ENCODE results near the gene SPDL1.
"Not testable (repeated sequence)": the region's sequence is repeated elsewhere in the genome, so short reads cannot be mapped to it uniquely, and the experiment has no call there.

SPDL1 gene

GRCh38 chr5:169599451-169599850 is 15.9 kb downstream of the SPDL1 start:
- no peak for DNase-seq (ENCODE audit: low read depth)
- H3K4me3 ChIP-seq (ENCODE audit: low read depth, low read length), result no peak overlapping the region
- TF ChIP-seq CTCF (IDR thresholded peaks at IDR 0.05; ENCODE audit: control insufficient read depth, extremely low read depth, insufficient read depth), result no peak

GRCh38 chr5:169602535-169602934 is 19.0 kb downstream of the SPDL1 start:
- DNase-seq (ENCODE audit: low read depth), result no peak
- H3K4me3 ChIP-seq (ENCODE audit: low read depth, low read length), result no peak overlapping the region
- TF ChIP-seq CTCF (IDR thresholded peaks at IDR 0.05; ENCODE audit: control insufficient read depth, extremely low read depth, insufficient read depth), result no peak

DNA sequence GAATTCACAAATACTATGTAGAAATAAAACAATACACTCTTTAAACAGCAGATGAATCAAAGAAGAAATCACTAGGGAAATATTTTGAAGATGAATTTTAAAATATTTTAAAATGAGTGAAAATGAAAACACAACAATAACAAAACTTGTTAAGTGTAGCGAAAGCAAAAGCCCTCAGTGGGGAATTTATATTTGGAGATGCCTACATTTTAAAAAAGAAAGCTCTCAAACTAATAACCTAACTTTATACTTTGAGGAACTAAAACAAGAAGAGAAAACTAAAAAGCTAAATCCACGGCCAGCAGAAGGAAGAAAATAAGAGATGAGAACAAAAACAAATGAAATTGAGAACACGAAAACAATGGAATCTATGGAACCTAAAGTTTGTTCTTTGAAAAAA is 22.7 kb downstream of the SPDL1 start:
- DNase-seq (ENCODE audit: low read depth), result no peak
- TF ChIP-seq CTCF (IDR thresholded peaks at IDR 0.05; ENCODE audit: control insufficient read depth, extremely low read depth, insufficient read depth), result no peak

GRCh38 chr5:169607882-169608281 is 24.3 kb downstream of the SPDL1 start:
- H3K4me3 ChIP-seq (ENCODE audit: low read depth, low read length), result no peak overlapping the region
- DNase-seq (ENCODE audit: low read depth), result no peak
- TF ChIP-seq CTCF (IDR thresholded peaks at IDR 0.05; ENCODE audit: control insufficient read depth, extremely low read depth, insufficient read depth), result no peak

More for the DNA sequence above, 22.7 kb downstream of the SPDL1 start:
- H3K4me3 ChIP-seq (ENCODE audit: low read depth, low read length), result no peak overlapping the region

GRCh38 chr5:169609716-169610115 is 26.1 kb downstream of the SPDL1 start:
- DNase-seq (ENCODE audit: low read depth), result no peak
- TF ChIP-seq CTCF (IDR thresholded peaks at IDR 0.05; ENCODE audit: control insufficient read depth, extremely low read depth, insufficient read depth), result no peak
- H3K4me3 ChIP-seq (ENCODE audit: low read depth, low read length), result no peak overlapping the region

DNA sequence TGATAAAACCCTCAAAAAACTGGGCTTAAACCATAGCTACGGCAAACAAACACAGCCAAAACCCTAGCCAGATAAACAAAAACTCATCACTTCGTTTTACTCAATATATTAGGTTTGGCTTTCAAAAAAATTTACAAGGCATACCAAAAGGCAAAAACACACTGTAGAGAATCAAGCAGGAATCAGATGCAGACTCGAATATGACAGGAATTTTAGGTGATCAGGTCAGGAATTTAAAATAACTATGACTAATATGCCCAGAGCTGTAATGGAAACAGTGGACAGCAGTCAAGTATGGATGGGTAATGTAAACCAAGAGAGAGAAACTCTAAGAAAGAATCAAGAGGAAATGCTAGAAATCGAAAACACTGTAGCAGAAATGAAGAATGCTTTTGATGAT is 27.0 kb downstream of the SPDL1 start:
- no peak overlapping the region for H3K4me3 ChIP-seq (ENCODE audit: low read depth, low read length)
- no peak for DNase-seq (ENCODE audit: low read depth)
- TF ChIP-seq CTCF (IDR thresholded peaks at IDR 0.05; ENCODE audit: control insufficient read depth, extremely low read depth, insufficient read depth), result no peak

DNA sequence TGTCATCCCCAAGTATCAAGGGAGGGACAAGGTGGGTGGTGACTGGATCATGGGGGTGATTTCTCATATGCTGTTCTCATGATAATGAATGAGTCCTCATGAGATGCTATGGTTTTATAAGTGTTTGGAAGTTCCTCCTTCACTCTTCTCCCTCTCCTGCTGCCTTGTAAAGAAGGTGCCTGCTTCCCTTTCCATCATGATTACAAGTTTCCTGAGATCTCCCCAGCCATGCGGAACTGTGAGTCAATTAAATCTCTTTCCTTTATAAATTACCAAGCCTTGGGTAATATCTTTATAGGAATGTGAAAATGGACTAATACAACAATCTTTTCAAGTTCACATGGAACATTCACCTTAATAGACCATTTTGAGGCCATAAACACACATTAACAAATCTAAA is 32.0 kb downstream of the SPDL1 start:
- H3K4me3 ChIP-seq (ENCODE audit: low read depth, low read length), result no peak overlapping the region
- no peak for DNase-seq (ENCODE audit: low read depth)
- no peak for TF ChIP-seq CTCF (IDR thresholded peaks at IDR 0.05; ENCODE audit: control insufficient read depth, extremely low read depth, insufficient read depth)

GRCh38 chr5:169624307-169624706 is 40.7 kb downstream of the SPDL1 start:
- DNase-seq (ENCODE audit: low read depth); H3K4me3 ChIP-seq (ENCODE audit: low read depth, low read length): not testable (repeated sequence)

Measured in LNCaP clone FGC (cell line).